ENCODE measurements around the gene TMEM43. TPM values are rescaled to one million over a fixed set of nuclear protein-coding genes. Genes with fewer than 3 reads are reported as not detected.
A peak's percentile ranks its signal among the peaks of the same experiment; 100 is the strongest.

The TMEM43 gene
- total RNA-seq, 1 experiment from 2014 or later, result 36.7 TPM

GRCh38 chr3:14143271-14144225, 18.7 kb downstream of the TMEM43 start:
- H3K36me3 Mint-ChIP-seq (ENCODE audit: insufficient read depth in 1 of 3, low read depth in 3 of 3), result peaks cover 16 to 72% (median 37%) of the 10 kb centered on the region in 3 experiments
- H3K27ac Mint-ChIP-seq, result peak overlapping the region in 1 of 3 experiments; percentile 94; a peak in 2 of 7 replicates
- H2BK120ac ChIP-seq (ENCODE audit: low read depth, low read length, poor library complexity, severe bottlenecking), result peak overlapping the region; percentile 87
- H3K18ac ChIP-seq (ENCODE audit: insufficient read length, low read depth, low read length), result peak overlapping the region; percentile 45
- no peak overlapping the region for H2AK5ac ChIP-seq (ENCODE audit: insufficient read length, low read length)
- no CpG with 5 or more reads among the region's 7 CpGs for WGBS (ENCODE audit: extremely low coverage, insufficient read length, low lambda C conversion rate)
- no peak overlapping the region for H3K4me2 ChIP-seq (ENCODE audit: insufficient read depth, insufficient read length, low read length)
- TF ChIP-seq, protein P1, sequence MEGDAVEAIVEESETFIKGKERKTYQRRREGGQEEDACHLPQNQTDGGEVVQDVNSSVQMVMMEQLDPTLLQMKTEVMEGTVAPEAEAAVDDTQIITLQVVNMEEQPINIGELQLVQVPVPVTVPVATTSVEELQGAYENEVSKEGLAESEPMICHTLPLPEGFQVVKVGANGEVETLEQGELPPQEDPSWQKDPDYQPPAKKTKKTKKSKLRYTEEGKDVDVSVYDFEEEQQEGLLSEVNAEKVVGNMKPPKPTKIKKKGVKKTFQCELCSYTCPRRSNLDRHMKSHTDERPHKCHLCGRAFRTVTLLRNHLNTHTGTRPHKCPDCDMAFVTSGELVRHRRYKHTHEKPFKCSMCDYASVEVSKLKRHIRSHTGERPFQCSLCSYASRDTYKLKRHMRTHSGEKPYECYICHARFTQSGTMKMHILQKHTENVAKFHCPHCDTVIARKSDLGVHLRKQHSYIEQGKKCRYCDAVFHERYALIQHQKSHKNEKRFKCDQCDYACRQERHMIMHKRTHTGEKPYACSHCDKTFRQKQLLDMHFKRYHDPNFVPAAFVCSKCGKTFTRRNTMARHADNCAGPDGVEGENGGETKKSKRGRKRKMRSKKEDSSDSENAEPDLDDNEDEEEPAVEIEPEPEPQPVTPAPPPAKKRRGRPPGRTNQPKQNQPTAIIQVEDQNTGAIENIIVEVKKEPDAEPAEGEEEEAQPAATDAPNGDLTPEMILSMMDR (conservative IDR thresholded peaks at IDR 0.05), result no peak
- H2BK12ac ChIP-seq (ENCODE audit: insufficient read length, low read depth, low read length), result peak overlapping the region; percentile 28
- H3K23me2 ChIP-seq (ENCODE audit: insufficient read length, low read depth, low read length, poor library complexity, severe bottlenecking), result peaks cover 2% of the 10 kb centered on the region
- H4K8ac ChIP-seq (replicated peaks; ENCODE audit: insufficient read length, low read depth, low read length), result no peak overlapping the region
- H3K9ac ChIP-seq (ENCODE audit: extremely low read depth, insufficient read length, low read length), result no peak overlapping the region
- no peak overlapping the region for H2BK15ac ChIP-seq (ENCODE audit: low read depth, low read length)
- H3K27ac ChIP-seq (ENCODE audit: insufficient read length, low read depth, low read length), result peak overlapping the region; percentile 38
- no peaks in the 10 kb centered on the region for H3K79me1 ChIP-seq (ENCODE audit: insufficient read depth, low read depth, low read length, poor library complexity, severe bottlenecking)
- H3K14ac ChIP-seq (ENCODE audit: insufficient read depth, low read length), result no peak overlapping the region
- peaks cover 2% of the 10 kb centered on the region for H4K20me1 ChIP-seq (ENCODE audit: control insufficient read depth, insufficient read depth, insufficient read length)
- no peak for DNase-seq
- no peak overlapping the region for H2BK20ac ChIP-seq (ENCODE audit: low read depth, low read length, poor library complexity, severe bottlenecking)
- no peak overlapping the region for H3K4me3 Mint-ChIP-seq
- H4K5ac ChIP-seq (ENCODE audit: insufficient read length, low read depth, low read length), result no peak overlapping the region
- H2AFZ ChIP-seq (ENCODE audit: low read length), result no peak overlapping the region
- H3K27me3 Mint-ChIP-seq (ENCODE audit: low read depth), result no peaks in the 10 kb centered on the region; the same call in 1 of the 2 replicates
- H3K9me3 ChIP-seq (ENCODE audit: control insufficient read depth, low read depth, low read length), result no peaks in the 10 kb centered on the region
- no peaks in the 10 kb centered on the region for H3K79me2 ChIP-seq (ENCODE audit: insufficient read depth, low read length)
- H3K4me1 Mint-ChIP-seq, result peaks cover 10 to 21% of the 10 kb centered on the region in 2 experiments
- no peak overlapping the region for H3K56ac ChIP-seq (ENCODE audit: insufficient read length, low read depth, low read length)
- no peaks in the 10 kb centered on the region; a peak in 1 of 5 replicates for H3K9me3 Mint-ChIP-seq
- H3T11ph ChIP-seq (ENCODE audit: low read length), result peak overlapping the region; percentile 40
- no peak overlapping the region for H2BK5ac ChIP-seq (ENCODE audit: insufficient read length, low read length)
- no peak overlapping the region for H3K23ac ChIP-seq (ENCODE audit: insufficient read length, low read depth, low read length)
- H3K4me1 ChIP-seq (ENCODE audit: insufficient read depth, low read length), result peaks cover 6% of the 10 kb centered on the region; the same call in 1 of the 2 replicates
- H4K91ac ChIP-seq (ENCODE audit: insufficient read length, low read depth, low read length), result peak overlapping the region; percentile 39
- H3K27me3 ChIP-seq (ENCODE audit: insufficient read depth, low read length), result no peaks in the 10 kb centered on the region
- peak overlapping the region; percentile 75; the same call in 1 of the 2 replicates for H3K4ac ChIP-seq (ENCODE audit: low read depth, low read length)
